Measurements from ENCODE around the gene ZNF622. TPM values are rescaled to one million over a fixed set of nuclear protein-coding genes. Genes with fewer than 3 reads are reported as not detected.

Gene ZNF622
- total RNA-seq, 4 donors from 2014 or later: 20.6 to 40.7 (median 25.9) TPM

- DNase-seq (ENCODE audit: low spot score) (no peak), ATAC-seq (ENCODE audit: low FRiP score) (peak; percentile 71)
- no peak for TF ChIP-seq CTCF (IDR thresholded peaks at IDR 0.05)
Measured at GRCh38 chr5:16489322-16489791, 23.8 kb upstream of the ZNF622 start.

GRCh38 chr5:16487456-16487855 is 21.9 kb upstream of the ZNF622 start:
- no peak for DNase-seq (ENCODE audit: low spot score)
- ATAC-seq (ENCODE audit: low FRiP score): no peak
- TF ChIP-seq CTCF (IDR thresholded peaks at IDR 0.05): no peak

- TF ChIP-seq CTCF (IDR thresholded peaks at IDR 0.05): no peak
- DNase-seq (ENCODE audit: low spot score): no peak
- no peak for ATAC-seq (ENCODE audit: low FRiP score)
Measured at GRCh38 chr5:16486711-16487111, 21.1 kb upstream of the ZNF622 start.

- DNase-seq (ENCODE audit: low spot score): no peak
- TF ChIP-seq CTCF (IDR thresholded peaks at IDR 0.05): no peak
- ATAC-seq (ENCODE audit: low FRiP score): no peak
Measured at GRCh38 chr5:16485656-16486055, 20.1 kb upstream of the ZNF622 start.

- no peak for TF ChIP-seq CTCF (IDR thresholded peaks at IDR 0.05)
- DNase-seq (ENCODE audit: low spot score) (no peak), ATAC-seq (ENCODE audit: low FRiP score) (no peak)
Measured at GRCh38 chr5:16484081-16484480, 18.5 kb upstream of the ZNF622 start.

- DNase-seq (ENCODE audit: low spot score) (no peak), ATAC-seq (ENCODE audit: low FRiP score) (no peak)
- no peak for TF ChIP-seq CTCF (IDR thresholded peaks at IDR 0.05)
Measured at GRCh38 chr5:16483361-16483760, 17.8 kb upstream of the ZNF622 start.

GRCh38 chr5:16482891-16483290 is 17.3 kb upstream of the ZNF622 start:
- TF ChIP-seq CTCF (IDR thresholded peaks at IDR 0.05): no peak
- ATAC-seq (ENCODE audit: low FRiP score): no peak
- DNase-seq (ENCODE audit: low spot score): no peak
